Measurements from ENCODE around the gene JPT2. TPM values are rescaled to one million over a fixed set of nuclear protein-coding genes. Genes with fewer than 3 reads are reported as not detected.

The JPT2 gene
- total RNA-seq, 3 donors from 2014 or later = 44.0 to 58.5 (median 57.3) TPM

GRCh38 chr16:1639860-1640259 is 38.2 kb upstream of the JPT2 start:
- Histone ChIP-seq H3K4me3 (no peak overlapping the region), H3K9me3 (no peaks in the 10 kb centered on the region), H3K36me3 (ENCODE audit: low read depth) (peaks cover 11% of the 10 kb centered on the region), H3K4me1 (ENCODE audit: low read depth) (no peaks in the 10 kb centered on the region)
- TF ChIP-seq, protein P1, sequence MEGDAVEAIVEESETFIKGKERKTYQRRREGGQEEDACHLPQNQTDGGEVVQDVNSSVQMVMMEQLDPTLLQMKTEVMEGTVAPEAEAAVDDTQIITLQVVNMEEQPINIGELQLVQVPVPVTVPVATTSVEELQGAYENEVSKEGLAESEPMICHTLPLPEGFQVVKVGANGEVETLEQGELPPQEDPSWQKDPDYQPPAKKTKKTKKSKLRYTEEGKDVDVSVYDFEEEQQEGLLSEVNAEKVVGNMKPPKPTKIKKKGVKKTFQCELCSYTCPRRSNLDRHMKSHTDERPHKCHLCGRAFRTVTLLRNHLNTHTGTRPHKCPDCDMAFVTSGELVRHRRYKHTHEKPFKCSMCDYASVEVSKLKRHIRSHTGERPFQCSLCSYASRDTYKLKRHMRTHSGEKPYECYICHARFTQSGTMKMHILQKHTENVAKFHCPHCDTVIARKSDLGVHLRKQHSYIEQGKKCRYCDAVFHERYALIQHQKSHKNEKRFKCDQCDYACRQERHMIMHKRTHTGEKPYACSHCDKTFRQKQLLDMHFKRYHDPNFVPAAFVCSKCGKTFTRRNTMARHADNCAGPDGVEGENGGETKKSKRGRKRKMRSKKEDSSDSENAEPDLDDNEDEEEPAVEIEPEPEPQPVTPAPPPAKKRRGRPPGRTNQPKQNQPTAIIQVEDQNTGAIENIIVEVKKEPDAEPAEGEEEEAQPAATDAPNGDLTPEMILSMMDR (IDR thresholded peaks at IDR 0.05) = no peak
- intact Hi-C loops (cut with DNase I, micrococcal nuclease) = no loop called here
- no peak for ATAC-seq
- DNase-seq = no peak

DNA sequence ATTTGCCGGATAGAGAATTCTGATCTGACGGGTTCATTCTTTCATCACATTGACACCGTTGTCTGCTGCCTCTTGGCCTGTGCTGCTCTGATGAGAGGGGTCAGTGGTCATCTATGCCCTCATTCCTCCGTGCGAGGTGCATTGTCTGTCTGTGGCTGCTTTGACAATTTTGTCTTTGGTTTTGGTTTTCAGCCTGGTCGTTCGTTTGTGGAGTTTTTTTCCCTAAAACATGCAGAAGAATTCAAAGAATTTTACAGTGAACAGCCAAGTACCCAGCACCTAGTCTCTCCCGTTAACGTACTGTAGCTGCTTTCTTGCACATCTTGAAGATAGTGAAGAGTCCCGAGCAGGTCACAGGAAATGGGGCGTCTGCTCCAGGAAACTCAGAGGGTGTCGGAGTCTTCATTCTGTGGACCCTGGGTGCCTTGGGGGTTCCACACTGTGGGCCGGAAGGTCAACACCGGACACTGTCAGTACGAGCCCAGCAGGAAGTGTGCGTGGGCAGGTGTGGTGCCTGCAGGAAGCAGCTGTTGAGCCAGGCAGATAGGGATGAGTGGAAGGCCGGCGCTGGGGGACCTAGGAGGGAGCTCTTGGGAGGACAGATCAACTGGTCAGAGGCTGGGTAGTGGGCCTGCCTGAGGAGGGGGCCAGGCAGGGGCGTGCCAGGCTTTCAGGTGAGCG is 37.7 kb upstream of the JPT2 start:
- Histone ChIP-seq H3K4me3 (no peak overlapping the region), H3K9me3 (no peaks in the 10 kb centered on the region), H3K36me3 (ENCODE audit: low read depth) (peaks cover 11% of the 10 kb centered on the region), H3K4me1 (ENCODE audit: low read depth) (no peaks in the 10 kb centered on the region)
- no peak for ATAC-seq
- DNase-seq = no peak
- intact Hi-C loops (cut with DNase I, micrococcal nuclease) = no loop called here
- TF ChIP-seq, protein P1 (IDR thresholded peaks at IDR 0.05) = no peak

- DNase-seq (no peak), ATAC-seq (no peak)
- intact Hi-C loops (cut with DNase I, micrococcal nuclease) = no loop called here
- Histone ChIP-seq H3K4me3 (no peak overlapping the region), H3K9me3 (no peaks in the 10 kb centered on the region), H3K36me3 (ENCODE audit: low read depth) (peaks cover 11% of the 10 kb centered on the region), H3K4me1 (ENCODE audit: low read depth) (no peaks in the 10 kb centered on the region)
- TF ChIP-seq, protein P1 (IDR thresholded peaks at IDR 0.05) = no peak
Observed at GRCh38 chr16:1641261-1641660, 36.8 kb upstream of the JPT2 start.

GRCh38 chr16:1642148-1642547 is 35.9 kb upstream of the JPT2 start:
- DNase-seq = no peak
- ATAC-seq = no peak
- intact Hi-C loops (cut with DNase I, micrococcal nuclease) = no loop called here
- Histone ChIP-seq H3K4me1 (ENCODE audit: low read depth) (no peaks in the 10 kb centered on the region), H3K36me3 (ENCODE audit: low read depth) (peaks cover 11% of the 10 kb centered on the region), H3K4me3 (no peak overlapping the region), H3K9me3 (no peaks in the 10 kb centered on the region)
- TF ChIP-seq, protein P1 (IDR thresholded peaks at IDR 0.05) = no peak

DNA sequence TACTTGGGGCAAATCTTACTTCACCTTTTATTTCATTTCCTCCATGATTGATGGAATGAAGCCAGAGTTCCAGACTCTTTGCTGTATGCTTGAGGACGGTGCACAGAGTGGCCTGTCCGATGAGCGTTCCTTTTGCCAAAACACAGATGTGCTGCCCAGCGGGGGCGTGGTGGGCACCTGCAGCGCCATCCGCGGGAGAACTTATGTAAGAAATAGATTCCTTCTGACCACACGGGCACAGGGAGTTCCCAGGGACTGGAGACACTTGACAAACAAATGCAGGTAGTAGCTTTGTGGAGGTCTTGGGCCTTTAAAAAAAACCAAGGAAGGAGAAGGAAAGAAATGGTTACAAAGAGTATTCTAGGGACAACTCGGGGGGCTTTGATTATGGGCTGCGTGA is 35.3 kb upstream of the JPT2 start:
- Histone ChIP-seq H3K4me3 (no peak overlapping the region), H3K36me3 (ENCODE audit: low read depth) (peaks cover 11% of the 10 kb centered on the region), H3K4me1 (ENCODE audit: low read depth) (no peaks in the 10 kb centered on the region), H3K9me3 (no peaks in the 10 kb centered on the region)
- TF ChIP-seq, protein P1 (IDR thresholded peaks at IDR 0.05) = no peak
- DNase-seq (no peak), ATAC-seq (no peak)
- intact Hi-C loops (cut with DNase I, micrococcal nuclease) = no loop called here

- peaks cover 7% of the 10 kb centered on the region for H3K36me3 ChIP-seq (ENCODE audit: low read depth)
- no peak overlapping the region for H3K4me3 ChIP-seq
- DNase-seq (no peak), ATAC-seq (no peak)
- TF ChIP-seq, protein P1 (IDR thresholded peaks at IDR 0.05) = no peak
- H3K4me1 ChIP-seq (ENCODE audit: low read depth) = no peaks in the 10 kb centered on the region
- no peaks in the 10 kb centered on the region for H3K9me3 ChIP-seq
- intact Hi-C loops (cut with DNase I, micrococcal nuclease) = no loop called here
Observed at GRCh38 chr16:1643521-1643920, 34.6 kb upstream of the JPT2 start.

Measured in mucosa of descending colon (tissue), 3 donors.